Hepatocyte (in vitro differentiated cells): ENCODE data around the gene SPATA32.

Experiments used
- EZH2 ChIP-seq: fragments of 200-600 bp; sonication (generic); IDR thresholded peaks from 2 replicates; pipeline ENCODE4 v1.6.1; 2016; ENCODE audit warnings: antibody characterized with exemption, mild to moderate bottlenecking, borderline replicate concordance
- EZH2phosphoT487 ChIP-seq: fragments of 200-600 bp; sonication (generic); IDR thresholded peaks from one replicate; pipeline ENCODE4 v1.6.1; 2018; ENCODE audit warnings: antibody characterized with exemption, mild to moderate bottlenecking, low read depth, moderate library complexity; ENCODE audit not compliant: unreplicated experiment, severe bottlenecking
- TF ChIP-seq, protein P1 (sequence below): fragments of 200-600 bp; sonication (generic); IDR thresholded peaks from 2 replicates; pipeline ENCODE4 v1.5.1; 2016; ENCODE audit warnings: antibody characterized with exemption, mild to moderate bottlenecking; ENCODE audit not compliant: poor library complexity

- TF ChIP-seq, protein P1, sequence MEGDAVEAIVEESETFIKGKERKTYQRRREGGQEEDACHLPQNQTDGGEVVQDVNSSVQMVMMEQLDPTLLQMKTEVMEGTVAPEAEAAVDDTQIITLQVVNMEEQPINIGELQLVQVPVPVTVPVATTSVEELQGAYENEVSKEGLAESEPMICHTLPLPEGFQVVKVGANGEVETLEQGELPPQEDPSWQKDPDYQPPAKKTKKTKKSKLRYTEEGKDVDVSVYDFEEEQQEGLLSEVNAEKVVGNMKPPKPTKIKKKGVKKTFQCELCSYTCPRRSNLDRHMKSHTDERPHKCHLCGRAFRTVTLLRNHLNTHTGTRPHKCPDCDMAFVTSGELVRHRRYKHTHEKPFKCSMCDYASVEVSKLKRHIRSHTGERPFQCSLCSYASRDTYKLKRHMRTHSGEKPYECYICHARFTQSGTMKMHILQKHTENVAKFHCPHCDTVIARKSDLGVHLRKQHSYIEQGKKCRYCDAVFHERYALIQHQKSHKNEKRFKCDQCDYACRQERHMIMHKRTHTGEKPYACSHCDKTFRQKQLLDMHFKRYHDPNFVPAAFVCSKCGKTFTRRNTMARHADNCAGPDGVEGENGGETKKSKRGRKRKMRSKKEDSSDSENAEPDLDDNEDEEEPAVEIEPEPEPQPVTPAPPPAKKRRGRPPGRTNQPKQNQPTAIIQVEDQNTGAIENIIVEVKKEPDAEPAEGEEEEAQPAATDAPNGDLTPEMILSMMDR: no peak
- no peak for TF ChIP-seq EZH2phosphoT487
- no peak for TF ChIP-seq EZH2
These were observed 39.8 kb upstream of the SPATA32 start for GRCh38 chr17:45301674-45302073.
